SIG-M5 (cell line): ENCODE measurements around the gene GLI1.
"Not testable (repeated sequence)": the region's sequence is repeated elsewhere in the genome, so short reads cannot be mapped to it uniquely, and the experiment has no call there.

Experiments
- DNase-seq: peaks from one replicate; lab custom pipeline; 2025; lab: John Stamatoyannopoulos, UW

GLI1 gene

GRCh38 chr12:57476162-57476992 is 16.8 kb downstream of the GLI1 start:
- no peak for DNase-seq

DNA sequence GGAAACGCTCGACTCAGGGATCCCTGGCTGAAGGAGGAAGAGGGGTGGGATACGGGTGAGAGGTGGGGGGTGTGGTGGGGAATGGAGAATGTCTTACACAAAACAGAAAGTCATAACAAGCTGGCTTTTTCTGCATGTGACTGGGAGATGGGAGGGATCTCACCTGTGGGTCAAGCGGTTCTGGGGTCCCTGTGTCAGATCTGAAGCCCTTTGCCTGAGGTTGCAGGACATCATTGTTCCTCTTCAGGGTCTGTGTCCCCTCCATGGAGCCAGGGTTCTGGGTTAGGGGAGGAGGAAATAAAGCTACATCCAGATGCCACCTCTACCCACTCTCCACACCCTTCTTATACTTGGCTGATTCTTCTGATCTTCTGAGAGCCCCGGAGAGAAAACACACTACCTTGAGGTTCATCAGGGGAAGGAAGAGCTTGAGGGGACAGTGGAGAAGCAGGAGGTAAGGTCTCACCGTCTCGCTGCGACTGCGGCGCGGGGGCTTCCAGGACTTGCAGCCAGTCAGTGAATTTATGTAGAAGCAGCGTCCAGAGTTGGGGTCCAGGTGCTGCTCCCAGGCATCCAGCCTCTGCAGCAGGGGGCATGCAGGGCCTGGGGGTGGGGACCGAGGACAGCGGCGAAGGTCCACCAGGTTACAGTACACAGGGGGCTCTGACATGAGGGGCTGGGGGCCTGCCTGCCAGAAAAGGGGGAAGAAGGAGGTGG is 17.6 kb downstream of the GLI1 start:
- no peak for DNase-seq

DNA sequence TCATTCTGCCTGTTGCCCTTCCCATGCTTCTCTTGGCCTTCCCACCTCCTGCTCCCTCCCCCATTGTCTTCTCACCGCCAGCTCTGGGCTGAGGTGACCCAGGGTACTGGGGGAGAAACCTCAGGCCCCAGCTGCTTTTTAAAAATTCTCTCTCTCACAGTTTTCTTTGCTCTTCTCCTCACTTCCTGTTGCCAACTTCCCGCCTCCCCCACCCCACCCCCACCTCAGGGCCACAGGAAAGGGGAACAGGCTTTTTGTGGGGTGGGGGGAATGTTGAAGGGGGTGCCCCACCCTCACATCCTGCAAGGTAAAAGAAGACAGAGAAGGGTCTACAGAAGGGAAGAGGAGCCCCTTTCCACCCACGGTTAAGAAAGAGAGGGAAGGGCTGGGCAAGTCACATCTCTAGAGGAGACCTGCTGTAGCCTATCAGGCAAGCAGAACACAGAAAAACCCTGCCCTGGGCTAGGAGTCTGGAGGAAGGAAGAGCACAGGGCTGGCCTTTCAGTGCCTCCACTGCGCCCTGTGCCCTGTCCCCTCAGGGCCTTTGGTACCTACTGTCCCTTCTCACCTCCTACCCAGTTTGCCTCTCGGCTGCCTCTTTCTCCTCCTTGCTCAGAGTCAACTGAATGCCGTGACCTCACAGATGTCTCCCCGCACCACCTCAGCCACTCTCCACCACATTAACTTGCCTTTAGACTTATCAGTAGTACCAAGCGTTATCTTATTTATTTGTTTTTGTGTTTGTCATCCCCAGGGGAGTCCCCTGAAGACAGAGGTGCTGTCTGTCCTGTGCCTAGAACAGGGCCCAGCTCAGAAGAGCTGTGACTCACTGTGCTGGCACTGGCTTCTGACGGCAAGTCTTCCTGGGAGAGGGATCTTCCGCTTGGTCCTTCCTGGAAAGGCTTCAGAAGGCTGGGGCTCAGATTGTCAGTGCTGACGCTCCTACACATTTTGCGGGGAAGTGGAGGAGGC is 18.4 kb downstream of the GLI1 start:
- DNase-seq = no peak

- DNase-seq = no peak
Measured at GRCh38 chr12:57479043-57479375, 19.4 kb downstream of the GLI1 start.

- DNase-seq = no peak
Measured at GRCh38 chr12:57479376-57480115, 20.0 kb downstream of the GLI1 start, which contains the start of gene ARHGAP9. ARHGAP9 (minus strand) TSS chr12:57479866; CDS start chr12:57479406, 460 bp downstream.

DNA sequence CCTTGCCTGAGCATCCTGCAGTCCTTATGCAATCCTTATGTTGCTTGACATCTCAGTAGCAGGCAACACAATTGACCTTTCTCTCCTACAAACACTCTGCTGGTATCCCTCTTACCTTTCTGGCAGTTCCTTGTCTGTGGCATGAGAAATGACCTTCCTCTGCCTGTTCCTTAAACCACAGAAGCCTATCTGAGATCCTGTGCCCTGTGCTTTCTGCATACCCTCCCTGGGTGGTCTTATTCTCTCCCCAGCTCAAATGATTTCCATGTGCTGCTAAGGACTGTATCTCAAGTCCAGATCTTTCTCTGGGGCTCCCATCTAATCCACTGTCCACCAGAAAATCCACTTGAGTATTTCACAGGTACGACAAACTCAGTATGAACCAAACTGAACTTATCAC is 22.1 kb downstream of the GLI1 start:
- no peak for DNase-seq

DNA sequence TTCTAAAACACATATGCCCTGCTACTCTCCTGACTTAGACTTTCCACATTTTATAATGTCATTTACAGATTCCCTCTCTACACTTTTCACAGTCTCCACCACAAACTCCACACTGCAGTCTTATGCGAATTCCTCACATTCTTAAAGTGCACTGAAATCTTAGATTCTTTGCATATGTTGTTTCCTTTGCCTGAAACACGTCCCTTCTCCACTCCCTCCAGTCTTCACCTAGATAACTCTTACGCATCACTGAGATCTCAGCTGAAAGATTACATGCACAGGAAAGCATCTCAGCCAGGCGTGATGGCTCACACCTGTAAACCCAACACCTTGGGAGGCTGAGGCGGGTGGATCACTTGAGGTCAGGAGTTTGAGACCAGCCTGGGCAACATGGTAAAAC is 23.9 kb downstream of the GLI1 start:
- DNase-seq = no peak

DNA sequence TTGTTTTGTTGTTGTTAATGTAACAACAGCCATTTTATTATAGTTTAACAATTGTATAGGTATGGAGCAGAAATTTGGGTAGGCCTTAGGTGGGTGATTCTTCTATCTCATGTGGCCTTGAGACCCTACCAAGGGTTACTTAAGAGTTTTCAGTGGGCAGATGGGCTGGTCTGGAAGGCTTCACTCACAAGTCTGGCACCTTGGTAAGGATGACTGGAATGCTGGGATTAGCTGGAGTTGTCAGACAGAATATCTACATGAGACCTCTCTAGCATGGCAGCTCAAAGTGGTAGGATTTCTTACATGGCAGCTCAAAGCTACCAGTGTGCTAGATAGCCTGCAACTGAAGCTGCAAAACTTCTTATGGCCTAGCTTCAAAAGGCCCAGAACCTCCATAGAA is 26.1 kb downstream of the GLI1 start:
- DNase-seq = no peak

GRCh38 chr12:57487055-57487596 is 27.5 kb downstream of the GLI1 start:
- DNase-seq = no peak

DNA sequence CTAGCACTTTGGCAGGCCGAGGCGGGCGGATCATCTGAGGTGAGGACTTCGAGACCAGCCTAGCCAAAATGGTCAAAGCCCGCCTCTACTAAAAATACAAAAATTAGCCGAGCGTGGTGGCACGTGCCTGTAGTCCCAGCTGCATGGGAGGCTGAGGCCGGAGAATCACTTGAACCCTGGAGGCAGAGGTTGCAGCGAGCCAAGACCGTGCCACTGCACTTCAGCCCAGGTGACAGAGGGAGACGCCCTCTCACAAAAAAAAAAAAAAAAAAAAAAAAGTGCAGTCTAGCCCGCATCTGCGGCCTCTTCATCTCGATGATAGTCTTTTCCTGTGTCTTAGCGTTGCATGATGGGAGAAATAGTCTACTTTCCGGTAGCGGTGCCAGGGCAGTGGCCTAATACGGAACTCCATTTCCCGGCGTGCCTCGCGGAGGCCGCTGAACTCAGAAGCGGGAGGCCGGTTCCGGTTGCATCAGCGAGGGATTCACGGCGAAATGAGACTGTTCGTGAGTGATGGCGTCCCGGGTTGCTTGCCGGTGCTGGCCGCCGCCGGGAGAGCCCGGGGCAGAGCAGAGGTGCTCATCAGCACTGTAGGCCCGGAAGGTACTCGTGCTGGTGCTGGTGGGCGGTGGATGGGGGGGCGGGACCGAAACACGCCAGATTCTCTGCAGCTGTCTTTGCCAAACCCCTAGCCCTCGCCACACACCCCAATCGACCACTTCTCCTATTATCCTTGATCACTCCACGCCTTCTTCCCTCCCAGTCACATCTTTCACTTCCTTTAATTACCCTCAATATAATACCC is 28.2 kb downstream of the GLI1 start, which contains the start of gene MARS1:
TSS of gene MARS1 (plus strand) at position 472 of the 805 bp plus-strand sequence. CDS start at position 495, 23 bp downstream.
- DNase-seq = peak; percentile 94

GRCh38 chr12:57488402-57489156 is 29.0 kb downstream of the GLI1 start:
- DNase-seq = no peak

DNA sequence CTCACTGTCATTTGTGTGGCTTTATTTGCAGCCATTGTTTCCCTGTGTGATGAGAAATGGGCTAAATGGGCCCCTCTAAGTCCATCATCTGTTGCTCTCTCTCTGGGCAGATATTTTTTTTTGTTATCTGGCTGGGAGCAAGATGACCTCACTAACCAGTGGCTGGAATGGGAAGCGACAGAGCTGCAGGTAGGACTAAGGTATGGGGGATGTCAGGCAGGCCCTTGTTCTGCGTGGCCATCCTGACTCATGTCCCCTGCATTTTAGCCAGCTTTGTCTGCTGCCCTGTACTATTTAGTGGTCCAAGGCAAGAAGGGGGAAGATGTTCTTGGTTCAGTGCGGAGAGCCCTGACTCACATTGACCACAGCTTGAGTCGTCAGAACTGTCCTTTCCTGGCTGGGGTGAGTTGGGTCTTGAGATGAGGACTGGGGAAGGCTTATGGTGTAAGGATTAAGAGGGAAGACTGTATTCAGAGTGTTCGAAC is 29.6 kb downstream of the GLI1 start:
- DNase-seq = no peak

GRCh38 chr12:57490126-57490525 is 30.5 kb downstream of the GLI1 start:
- DNase-seq = no peak

DNA sequence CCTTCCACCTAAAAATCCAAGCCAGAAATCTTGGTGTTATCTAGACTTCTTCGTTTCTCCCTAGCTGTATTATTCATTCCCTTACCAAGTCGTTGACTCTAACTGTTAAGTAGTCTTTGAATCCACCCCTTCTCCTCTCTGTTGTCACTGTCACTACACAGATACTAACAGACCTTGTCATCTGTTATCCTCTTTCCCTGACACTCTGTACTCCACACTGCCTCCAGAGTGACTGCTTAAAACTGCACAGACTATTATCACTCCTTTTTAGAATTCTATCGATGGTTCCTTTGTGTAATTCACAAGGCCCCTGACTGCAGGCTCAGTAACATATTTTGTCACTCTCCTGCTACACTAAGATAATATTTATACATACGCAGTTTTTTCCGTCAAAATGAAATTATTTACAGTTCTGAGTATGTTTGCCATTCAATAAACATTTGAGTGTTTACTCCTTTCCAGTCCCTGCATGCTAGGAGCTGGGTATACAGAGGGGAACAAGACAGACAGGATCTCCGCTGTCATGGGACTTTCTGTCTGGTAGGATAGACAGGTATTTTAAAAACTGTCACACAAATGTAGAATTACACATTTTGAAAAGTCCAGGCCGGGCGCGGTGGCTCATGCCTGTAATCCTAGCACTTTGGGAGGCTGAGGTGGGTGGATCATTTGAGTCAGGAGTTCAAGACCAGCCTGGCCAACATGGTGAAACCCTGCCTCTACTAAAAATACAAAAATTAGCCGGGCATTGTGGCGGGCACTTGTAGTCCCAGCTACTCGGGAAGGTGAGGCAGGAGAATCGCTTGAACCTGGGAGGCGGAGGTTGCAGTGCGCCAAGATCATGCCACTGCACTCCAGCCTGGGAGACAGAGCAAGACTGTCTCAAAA is 32.1 kb downstream of the GLI1 start:
- DNase-seq = no peak

DNA sequence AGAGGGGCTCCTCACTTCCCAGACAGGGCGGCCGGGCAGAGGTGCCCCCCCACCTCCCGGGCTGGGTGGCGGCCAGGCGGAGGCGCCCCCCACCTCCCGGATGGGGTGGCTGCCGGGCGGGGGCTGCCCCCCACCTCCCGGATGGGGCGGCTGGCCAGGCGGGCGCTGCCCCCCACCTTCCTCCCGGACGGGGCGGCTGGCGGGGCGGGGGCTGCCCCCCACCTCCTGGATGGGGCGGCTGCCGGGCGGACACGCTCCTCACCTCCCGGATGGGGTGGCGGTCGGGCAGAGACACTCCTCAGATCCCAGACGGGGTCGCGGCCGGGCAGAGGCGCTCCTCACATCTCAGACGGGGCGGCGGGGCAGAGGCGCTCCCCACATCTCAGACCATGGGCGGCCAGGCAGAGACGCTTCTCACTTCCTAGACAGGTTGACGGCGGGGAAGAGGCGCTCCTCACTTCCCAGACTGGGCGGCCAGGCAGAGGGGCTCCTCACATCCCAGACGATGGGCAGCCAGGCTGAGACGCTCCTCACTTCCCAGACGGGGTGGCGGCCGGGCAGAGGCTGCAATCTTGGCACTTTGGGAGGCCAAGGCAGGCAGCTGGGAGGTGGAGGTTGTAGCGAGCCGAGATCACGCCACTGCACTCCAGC is 35.6 kb downstream of the GLI1 start:
- not testable (repeated sequence) for DNase-seq

DNA sequence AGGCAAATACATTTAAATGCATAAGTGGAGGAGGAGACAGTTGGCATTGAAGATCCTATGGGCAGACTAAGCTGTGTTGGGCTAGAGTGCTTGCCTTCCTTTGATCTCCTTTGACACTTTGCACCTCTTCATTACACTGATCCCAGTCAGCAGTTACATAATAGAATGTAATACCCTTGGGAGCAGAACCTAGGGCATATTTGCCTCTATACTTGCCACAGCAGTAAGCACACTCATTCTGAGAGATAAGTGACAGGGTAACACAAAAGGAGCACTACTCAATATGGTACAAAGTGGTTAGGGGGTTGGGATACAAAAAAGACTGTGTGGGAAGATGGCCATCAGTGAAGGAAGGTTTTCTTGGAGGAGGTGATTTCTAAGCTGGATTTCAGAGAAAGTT is 37.2 kb downstream of the GLI1 start:
- DNase-seq = no peak

GRCh38 chr12:57497223-57498131 is 37.9 kb downstream of the GLI1 start:
- no peak for DNase-seq
